Ovary (tissue), 10 donors: ENCODE data around the gene MBNL1. TPM values are rescaled to one million over a fixed set of nuclear protein-coding genes. Genes with fewer than 3 reads are reported as not detected.

Source experiments
- DNase-seq, 5 donors: peaks; one replicate each; pipeline ENCODE4 v3.0.0-alpha.2; 2019 to 2020
- H3K27ac ChIP-seq, 2 donors: fragments of 200-600 bp; one replicate each; pipeline versions ENCODE4 v1.5.1 to v1.8.0; 2019 to 2022
- H3K27me3 ChIP-seq: fragments of 200-600 bp; one replicate; pipeline ENCODE4 v1.8.0; 2022
- H3K36me3 ChIP-seq: fragments of 200-600 bp; sonication (generic); one replicate; pipeline ENCODE4 v1.5.1; 2019
- H3K4me1 ChIP-seq: one replicate; pipeline ENCODE4 v1.8.1; 2013; ENCODE audit warnings: mild to moderate bottlenecking, moderate library complexity; ENCODE audit not compliant: insufficient read depth
- H3K4me3 ChIP-seq: fragments of 200-600 bp; sonication (generic); one replicate; pipeline ENCODE4 v1.5.1; 2017
- H3K9me3 ChIP-seq, 2 donors: fragments of 200-600 bp in 1 of 2; sonication (generic) in 1 of 2; one replicate each; pipeline versions ENCODE4 v1.5.1 to v1.8.1; 2013 to 2019; ENCODE audit warnings: mild to moderate bottlenecking in 1 of 2, moderate library complexity in 1 of 2
- CTCF ChIP-seq, 3 donors: fragments of 450-650 bp in 2 of 3; fragments of 200-600 bp in 1 of 3; IDR thresholded peaks; one replicate each; pipeline versions ENCODE4 v1.5.1 to v1.8.0; 2016 to 2022; ENCODE audit warnings: antibody characterized with exemption in 3 of 3, mild to moderate bottlenecking in 1 of 3
- EP300 ChIP-seq: sonication (generic); formaldehyde crosslinking; IDR thresholded peaks from one replicate; pipeline ENCODE4 v1.6.1; 2017; ENCODE audit warnings: antibody characterized with exemption
- POLR2A ChIP-seq: fragments of 450-650 bp; IDR thresholded peaks from one replicate; pipeline ENCODE4 v1.6.1; 2017; ENCODE audit warnings: antibody characterized with exemption, mild to moderate bottlenecking, moderate library complexity
- WGBS, 3 donors: extraction: QIAGEN DNeasy Blood & Tissue Kit in 1 of 3; methylation state at CpG; one replicate each; pipeline versions ENCODE4 v1.1.5 to v1.1.7; 2013 to 2017; 5-methylcytosine and 5-hydroxymethylcytosine counted together
- intact Hi-C, 4 donors: fragments of 100-400 bp; cut with DNase I; formaldehyde crosslinking; loops; one replicate each; pipeline versions ENCODE4 v1.11.0 to v1.15.1; 2022 to 2023
- long read RNA-seq, 3 donors: library from polyadenylated mRNA in 2 of 3; unstranded in 2 of 3; transcript quantifications; one replicate each; pipeline ENCODE4 v2.0.0 and lab custom pipeline, GENCODE V29; 2021 to 2026
- polyA plus RNA-seq, 2 donors: library from polyadenylated mRNA; stranded (reverse); fragments of 200-250 nt in 1 of 2; fragments of 350-450 nt in 1 of 2; fragmentation: Illumina TruSeq in 1 of 2; extraction: RNeasy Lipid Tissue Mini Kit (QIAGEN cat#74804) in 1 of 2; gene quantifications; one replicate each; pipeline ENCODE4 v1.2.3, GENCODE V29; 2013 to 2014
- total RNA-seq, 7 donors: library from RNA; depleted of rRNA in 2 of 7; stranded (reverse); fragments of >200 nt in 2 of 7; fragmentation: NEBNext Ultra II Directional in 3 of 7; extraction: Animal tissue kit (Norgen Biotek cat#: 25700) in 3 of 7; gene quantifications; one replicate each; pipeline versions ENCODE4 v1.1.0 to v1.2.4, GENCODE V29; 2016 to 2023
- donor health status: DM: no; HTN: no; CAD: no; lungs with moderate emphysema.
- donor health status: DM: no; HTN: no; CAD: no.
- donor health status: Bipolar disorder and iron deficiency.
- donor health status: DM: yes; HTN: yes; CAD: no.
- donor health status: DM: no; HTN: no; CAD: no.
- donor health status: DM: yes; HTN: yes; CAD: no.

MBNL1 gene
- total RNA-seq (100 to 1,000 TPM; 117 to 152 (median 127) TPM), polyA plus RNA-seq (10 to 100 TPM; 39.7 to 66.1 TPM)
- long read RNA-seq, donor 1, full-length matches to known transcripts: 8 of 35 reads
- long read RNA-seq, donor 1, partial matches to known transcripts: 13 of 35 reads
- long read RNA-seq, donor 1, other reads (novel, unspliced or antisense): 14 of 35 reads
- long read RNA-seq, donor 2, full-length matches to known transcripts: 1 of 1 reads
- long read RNA-seq, donor 2, partial matches to known transcripts: 0 of 1 reads
- long read RNA-seq, donor 2, other reads (novel, unspliced or antisense): 0 of 1 reads
- long read RNA-seq, donor 3, full-length matches to known transcripts: 45 of 125 reads
- long read RNA-seq, donor 3, partial matches to known transcripts: 31 of 125 reads
- long read RNA-seq, donor 3, other reads (novel, unspliced or antisense): 49 of 125 reads

GRCh38 chr3:152268555-152269055, at the start of gene MBNL1:
Gene MBNL1, plus strand, starts transcription at chr3:152268929. Its CDS starts 31,265 bp downstream, at chr3:152300194.
- Histone ChIP-seq H3K36me3 (no peaks in the 10 kb centered on the region), H3K4me3 (peak within 1 kb of the TSS; percentile 84), H3K4me1 (peaks cover 7% of the 10 kb centered on the region), H3K9me3 (no peaks in the 10 kb centered on the region), H3K27ac (peak within 1 kb of the TSS; percentile 95 to 97), H3K27me3 (no peaks in the 10 kb centered on the region)
- intact Hi-C loops: loop anchor here in 2 of 4 donors (2.0 to 10.0 kb wide), 3 partner anchors 30 to 176 kb away; no protein-coding TSS in a partner anchor
- DNase-seq: peak in 3 of 5 donors; percentile 77 to 81 (median 79)
- TF ChIP-seq EP300 (no peak), CTCF (IDR thresholded peaks at IDR 0.05) (no peak), POLR2A (no peak)
- 0 to 1% (median 1%) methylated on average over 35 to 50 of the region's 50 CpGs for WGBS, 3 donors

GRCh38 chr3:152219216-152219615, 49.5 kb upstream of the MBNL1 start:
- DNase-seq: no peak
- no peaks in the 10 kb centered on the region for H3K9me3 ChIP-seq
- H3K36me3 ChIP-seq: no peaks in the 10 kb centered on the region
- no peaks in the 10 kb centered on the region for H3K27me3 ChIP-seq
- intact Hi-C loops: no loop called here
- no peak overlapping the region for H3K4me3 ChIP-seq
- no peak overlapping the region for H3K27ac ChIP-seq
- WGBS, 3 donors: 61 to 80% (median 66%) methylated on average over 3 of the region's 3 CpGs
- no peak for TF ChIP-seq CTCF (IDR thresholded peaks at IDR 0.05)
- TF ChIP-seq EP300: no peak
- no peak for TF ChIP-seq POLR2A
- no peaks in the 10 kb centered on the region for H3K4me1 ChIP-seq

- no peak for DNase-seq
- H3K27me3 ChIP-seq: no peaks in the 10 kb centered on the region
- WGBS, 3 donors: 91 to 95% (median 94%) methylated on average over 2 of the region's 2 CpGs
- intact Hi-C loops: no loop called here
- no peaks in the 10 kb centered on the region for H3K4me1 ChIP-seq
- no peak overlapping the region for H3K4me3 ChIP-seq
- TF ChIP-seq EP300: no peak
- TF ChIP-seq POLR2A: no peak
- TF ChIP-seq CTCF (IDR thresholded peaks at IDR 0.05): no peak
- no peaks in the 10 kb centered on the region for H3K9me3 ChIP-seq
- H3K36me3 ChIP-seq: no peaks in the 10 kb centered on the region
- H3K27ac ChIP-seq: no peak overlapping the region
Observed at GRCh38 chr3:152219769-152220255, 48.9 kb upstream of the MBNL1 start.

DNA sequence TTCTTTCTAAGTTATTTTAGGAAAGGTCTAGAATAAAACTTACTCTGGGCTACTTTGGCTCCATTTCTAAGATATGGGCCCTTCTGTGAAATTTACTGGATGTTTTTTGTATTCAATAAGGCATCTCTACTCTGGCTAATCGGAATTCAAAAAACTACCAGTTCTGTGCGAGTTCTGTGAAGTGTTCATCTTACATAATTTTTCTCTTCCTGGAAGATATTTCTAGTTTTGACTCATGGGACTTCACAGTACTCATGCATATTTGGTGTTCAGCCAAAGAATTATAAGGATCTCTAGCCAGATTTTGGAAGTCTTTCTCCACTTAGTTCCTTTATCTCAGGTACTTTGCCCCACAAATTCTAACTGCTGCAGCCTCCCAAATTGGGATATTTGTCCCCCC, 46.4 kb upstream of the MBNL1 start:
- H3K4me3 ChIP-seq: no peak overlapping the region
- TF ChIP-seq EP300 (no peak), CTCF (IDR thresholded peaks at IDR 0.05) (no peak), POLR2A (no peak)

More for the DNA sequence above, 46.4 kb upstream of the MBNL1 start:
- Histone ChIP-seq H3K9me3 (no peaks in the 10 kb centered on the region), H3K27ac (peak overlapping the region in 1 of 2 donors; percentile 40), H3K4me1 (no peaks in the 10 kb centered on the region), H3K27me3 (no peaks in the 10 kb centered on the region), H3K36me3 (no peaks in the 10 kb centered on the region)
- WGBS, 3 donors: 10 to 25% (median 14%) methylated on average over 2 of the region's 2 CpGs
- no peak for DNase-seq
- intact Hi-C loops: no loop called here
